ENCODE measurements around the gene EID2.

GRCh38 chr19:39489756-39490155 is 50.2 kb downstream of the EID2 start:
- TF ChIP-seq EZH2 (IDR thresholded peaks at IDR 0.05): no peak
- TF ChIP-seq CTCF (IDR thresholded peaks at IDR 0.05): no peak
- no peak for TF ChIP-seq EZH2phosphoT487 (IDR thresholded peaks at IDR 0.05)
